Stimulated activated CD8-positive, alpha-beta memory T cell treated with anti-CD3 and anti-CD28 coated beads, Interleukin-12 subunit alpha, Interleukin-12 subunit beta, amount 100 ng/mL, for 24 hours (primary cell): ENCODE results near the gene LUM.
"Not testable (repeated sequence)": the region's sequence is repeated elsewhere in the genome, so short reads cannot be mapped to it uniquely, and the experiment has no call there.

Source experiments
- DNase-seq: peaks from one replicate; pipeline ENCODE4 v3.0.0-alpha.2; 2020; ENCODE audit errors: extremely low read depth

LUM gene

DNA sequence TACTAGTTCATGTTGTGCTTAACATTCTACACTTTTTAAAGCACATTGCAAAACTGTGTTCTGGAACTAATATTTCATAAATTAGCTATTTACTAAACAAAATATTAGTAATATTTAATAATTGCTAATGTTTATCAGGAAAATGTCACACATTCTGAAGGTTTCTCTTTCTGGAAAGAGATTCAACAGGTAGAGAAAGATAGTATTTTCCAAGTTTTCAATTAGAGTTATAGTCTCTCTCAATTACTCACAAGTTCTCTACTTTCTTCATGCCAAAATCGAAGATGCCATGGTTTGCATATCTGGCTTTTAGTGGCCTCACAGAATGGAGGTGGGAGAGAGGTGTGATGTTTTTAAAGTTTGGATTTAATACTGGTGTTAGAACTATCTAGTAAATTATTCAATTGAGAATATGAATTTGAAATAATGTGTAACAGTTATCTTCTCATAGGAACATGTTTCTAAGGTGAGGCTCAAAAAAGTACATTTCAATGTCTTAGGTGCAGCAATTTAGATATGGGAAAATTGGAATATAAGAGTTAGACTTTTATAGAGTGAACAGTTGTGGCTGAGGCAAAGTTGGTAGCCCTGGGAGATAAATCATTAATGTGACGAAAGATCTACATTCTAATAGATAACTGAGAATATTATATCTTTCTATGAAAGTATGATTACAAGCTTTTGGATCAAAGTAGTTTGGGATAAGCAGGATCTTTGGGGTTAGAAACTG, 1.5 kb downstream of the LUM start:
- no peak for DNase-seq

DNA sequence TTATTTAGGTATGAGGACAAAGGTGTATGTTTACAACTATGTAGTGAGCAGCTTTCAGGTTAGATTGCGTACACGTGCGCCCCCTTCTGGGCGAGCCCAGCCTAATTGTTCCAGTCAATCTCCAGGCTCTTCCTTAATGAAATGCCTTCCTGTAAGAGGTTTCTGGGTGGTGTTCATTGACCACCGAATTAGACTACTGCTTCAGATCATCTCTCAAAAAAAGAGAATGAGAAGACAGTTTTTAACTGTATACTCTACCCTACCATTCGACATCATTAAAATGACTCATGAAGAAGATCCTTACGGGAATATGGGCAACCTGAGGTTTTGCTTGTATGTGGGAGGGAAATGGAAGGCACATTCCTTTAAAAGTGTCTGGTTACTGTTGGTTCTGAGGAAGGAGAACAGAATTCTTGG, 2.1 kb downstream of the LUM start:
- no peak for DNase-seq

GRCh38 chr12:91108196-91108755, 3.0 kb downstream of the LUM start:
- DNase-seq, result no peak

GRCh38 chr12:91106283-91106682, 5.0 kb downstream of the LUM start:
- no peak for DNase-seq

GRCh38 chr12:91105807-91106206, 5.5 kb downstream of the LUM start:
- no peak for DNase-seq

- DNase-seq, result no peak
Measured at GRCh38 chr12:91104812-91105466, 6.4 kb downstream of the LUM start.

DNA sequence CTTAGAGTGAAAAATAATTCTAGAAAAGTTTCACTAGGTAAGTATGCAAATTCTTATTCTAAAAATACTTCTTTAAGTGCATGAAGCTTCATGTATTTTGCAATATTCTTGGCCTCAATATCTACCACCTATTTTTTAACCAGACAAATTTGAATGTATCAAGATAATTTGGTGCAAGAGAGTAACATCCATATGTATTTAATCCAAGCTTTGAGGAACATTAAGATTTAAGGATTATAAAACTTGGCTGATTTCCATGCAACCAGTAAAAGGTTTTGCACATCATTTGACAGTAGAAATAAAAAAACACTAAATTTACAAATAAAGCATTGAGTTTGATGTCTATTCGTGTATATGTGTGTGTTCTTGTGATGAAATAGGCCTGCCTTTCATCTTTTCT, 7.7 kb downstream of the LUM start:
- DNase-seq, result no peak

- no peak for DNase-seq
Measured at GRCh38 chr12:91103101-91103500, 8.2 kb downstream of the LUM start.

GRCh38 chr12:91100906-91101305, 10.4 kb downstream of the LUM start:
- no peak for DNase-seq

- DNase-seq, result no peak
Measured at GRCh38 chr12:91099836-91100235, 11.5 kb downstream of the LUM start.

GRCh38 chr12:91099341-91099740, 12.0 kb downstream of the LUM start:
- DNase-seq, result no peak

GRCh38 chr12:91098941-91099340, 12.4 kb downstream of the LUM start:
- DNase-seq, result no peak

DNA sequence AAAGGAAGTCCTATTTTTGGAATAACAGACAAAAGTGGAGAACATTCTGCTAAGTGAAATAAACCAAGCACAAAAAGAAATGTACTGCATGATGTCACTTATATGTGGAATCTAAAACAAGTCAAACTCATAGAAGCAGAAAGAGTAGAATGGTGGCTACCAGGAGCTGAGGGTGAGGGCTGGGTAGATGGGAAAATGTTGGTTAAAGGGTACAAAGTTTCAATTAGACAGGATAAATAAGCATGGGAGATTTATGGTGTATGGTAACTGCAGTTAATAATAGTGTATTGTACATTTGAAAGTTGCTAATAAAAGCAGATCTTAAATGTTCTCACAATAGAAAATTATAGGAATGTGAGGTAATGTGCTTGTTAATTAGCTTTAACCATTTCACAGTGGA, 12.8 kb downstream of the LUM start:
- DNase-seq, result no peak

DNA sequence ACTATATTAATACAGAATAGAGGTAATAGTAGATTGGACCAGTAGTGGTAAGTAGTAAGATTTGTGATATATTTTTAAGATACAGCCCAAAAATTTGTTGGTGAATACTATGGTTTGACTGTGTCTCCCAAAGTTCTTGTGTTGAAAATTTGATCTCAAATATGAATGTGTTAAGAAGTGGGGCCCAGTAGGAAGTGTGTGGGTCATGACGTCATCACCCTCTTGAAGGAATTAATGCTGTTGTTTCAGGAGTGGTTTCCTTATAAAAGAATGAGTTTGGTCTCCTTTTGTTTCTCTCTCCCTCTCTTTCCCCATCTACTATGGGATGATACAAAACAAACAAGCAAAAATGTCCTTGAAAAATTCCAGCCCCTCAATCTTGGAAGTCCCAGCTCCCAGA, 16.3 kb downstream of the LUM start:
- no peak for DNase-seq

GRCh38 chr12:91094032-91094662, 17.1 kb downstream of the LUM start:
- no peak for DNase-seq

GRCh38 chr12:91093341-91093740, 18.0 kb downstream of the LUM start:
- no peak for DNase-seq

DNA sequence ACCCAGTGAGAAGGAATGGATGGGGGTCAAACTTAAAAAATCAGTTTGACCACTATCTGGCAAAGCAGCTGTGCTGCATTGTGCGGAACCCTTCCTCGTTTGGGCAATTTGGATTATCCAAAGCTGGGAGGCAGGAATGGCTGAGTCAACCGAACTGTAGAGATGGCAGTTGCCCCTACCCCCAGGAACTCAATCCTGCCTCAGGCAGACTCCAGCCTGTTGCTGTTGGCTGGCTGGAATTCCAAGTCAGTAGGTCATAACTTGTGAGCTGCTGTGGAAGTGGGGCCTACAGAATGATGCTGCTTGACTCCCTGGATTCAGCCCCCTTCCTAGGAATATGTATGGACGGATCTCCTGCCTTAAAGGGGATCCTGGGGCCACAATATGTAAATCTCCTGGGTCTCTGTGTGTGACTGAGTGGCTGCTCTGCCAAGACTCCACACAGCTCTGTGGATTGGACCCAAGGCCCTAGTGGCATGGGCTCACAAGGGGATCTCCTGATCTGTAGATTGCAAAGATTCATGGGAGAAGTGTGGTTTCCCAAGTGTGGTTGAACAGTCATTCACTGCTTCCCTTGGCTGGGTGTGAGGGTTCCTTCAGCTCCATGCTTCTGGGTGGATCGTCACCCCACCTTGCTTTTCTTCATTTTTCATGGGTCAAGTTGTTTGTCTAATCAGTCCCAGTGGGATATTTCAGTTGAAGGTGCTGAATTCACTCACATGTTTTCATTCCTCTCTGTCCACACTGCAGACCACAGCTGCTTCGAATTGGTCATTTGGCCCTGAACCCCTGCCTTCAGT, 19.2 kb downstream of the LUM start:
- no peak for DNase-seq

GRCh38 chr12:91089953-91090352, 21.3 kb downstream of the LUM start:
- not testable (repeated sequence) for DNase-seq

DNA sequence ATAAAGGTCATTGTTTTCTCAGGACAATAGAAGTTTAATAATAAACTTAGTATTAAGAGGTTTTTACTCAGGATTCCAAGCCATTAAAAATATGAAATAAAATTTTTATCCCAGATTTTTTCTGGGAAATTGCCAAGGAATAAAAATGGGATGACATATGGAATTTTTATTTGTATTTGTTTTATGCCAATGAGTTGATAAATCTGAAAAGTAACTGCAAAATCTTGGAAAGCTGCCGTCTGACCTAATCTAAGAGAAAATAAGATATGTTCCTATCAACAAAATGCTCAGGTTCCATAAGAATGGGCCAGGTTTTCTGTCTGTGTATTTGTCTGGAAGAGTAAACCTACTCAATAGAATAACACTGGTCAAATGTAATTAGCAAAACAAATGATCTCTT, 31.3 kb downstream of the LUM start:
- DNase-seq, result no peak

DNA sequence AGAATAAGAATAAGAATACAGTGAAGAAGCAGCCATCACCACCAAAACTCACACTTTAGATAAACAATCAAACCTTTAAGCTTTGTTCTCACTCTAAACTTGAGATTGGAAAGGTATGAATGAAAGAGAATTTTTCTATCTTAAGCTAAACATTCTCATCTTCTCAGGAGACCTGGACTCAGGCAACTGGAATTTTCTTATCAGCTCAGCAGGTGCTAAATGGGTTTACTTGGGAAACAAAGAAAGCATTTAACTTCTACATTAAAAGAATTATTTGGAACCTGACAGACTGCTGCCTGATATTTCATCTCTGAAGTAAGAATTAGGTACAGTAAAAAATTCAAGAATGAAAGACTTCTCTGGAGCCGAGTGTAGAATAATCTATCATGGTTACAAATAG, 32.8 kb downstream of the LUM start:
- DNase-seq, result no peak

GRCh38 chr12:91077228-91077954, 33.9 kb downstream of the LUM start:
- DNase-seq, result no peak
